ENCODE measurements around the gene SERTAD3.
A peak's percentile ranks its signal among the peaks of the same experiment; 100 is the strongest.
"Not testable (repeated sequence)": the region's sequence is repeated elsewhere in the genome, so short reads cannot be mapped to it uniquely, and the experiment has no call there.

Gene SERTAD3, protein sequence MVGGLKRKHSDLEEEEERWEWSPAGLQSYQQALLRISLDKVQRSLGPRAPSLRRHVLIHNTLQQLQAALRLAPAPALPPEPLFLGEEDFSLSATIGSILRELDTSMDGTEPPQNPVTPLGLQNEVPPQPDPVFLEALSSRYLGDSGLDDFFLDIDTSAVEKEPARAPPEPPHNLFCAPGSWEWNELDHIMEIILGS

DNA sequence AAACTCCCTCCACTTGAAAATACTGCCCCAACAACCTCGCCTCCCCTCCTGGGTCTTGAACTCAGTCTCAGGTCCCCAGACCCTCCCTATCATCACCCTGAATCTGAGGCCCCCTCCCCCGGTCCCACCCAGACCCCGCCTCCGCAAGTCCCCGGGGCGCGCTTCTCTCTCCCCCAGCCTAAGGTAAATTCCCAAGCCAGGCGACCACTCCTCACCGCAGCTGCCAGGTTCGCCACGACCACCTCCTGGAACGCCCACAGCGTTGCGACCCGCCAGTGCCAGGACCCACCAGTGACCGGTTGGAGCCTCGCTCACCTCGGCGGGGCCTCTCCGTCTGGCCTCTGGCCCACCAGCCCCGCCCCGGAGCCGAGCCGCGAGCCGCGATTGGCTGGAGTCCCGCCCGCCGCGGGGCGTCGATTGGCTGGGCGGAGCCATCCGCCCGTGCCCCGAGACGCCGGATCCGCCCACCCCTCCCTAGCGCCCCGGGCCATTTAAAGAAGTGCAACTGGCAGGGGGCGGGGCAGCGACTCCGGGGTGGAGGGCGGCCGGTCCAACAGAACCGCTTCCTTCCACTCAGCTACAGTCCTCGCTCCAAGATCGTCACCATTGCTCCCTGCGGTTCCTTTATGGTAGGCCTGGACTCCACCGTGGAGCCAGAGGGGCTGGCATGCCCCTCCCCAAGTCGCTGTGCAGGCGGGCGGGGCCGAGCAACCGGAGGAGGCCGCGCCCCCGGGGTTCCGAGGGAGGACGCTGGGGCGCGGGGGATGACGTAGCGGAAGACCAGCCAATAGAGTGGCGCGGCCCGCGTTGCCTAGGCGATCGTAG lies at the start of gene SERTAD3:
SERTAD3 (minus strand) TSS at position 336 of the 825 bp plus-strand sequence. CDS start 2,255 bp downstream, outside the sequence.
- DNase-seq = peak; percentile 93 to 100 (median 98)

DNA sequence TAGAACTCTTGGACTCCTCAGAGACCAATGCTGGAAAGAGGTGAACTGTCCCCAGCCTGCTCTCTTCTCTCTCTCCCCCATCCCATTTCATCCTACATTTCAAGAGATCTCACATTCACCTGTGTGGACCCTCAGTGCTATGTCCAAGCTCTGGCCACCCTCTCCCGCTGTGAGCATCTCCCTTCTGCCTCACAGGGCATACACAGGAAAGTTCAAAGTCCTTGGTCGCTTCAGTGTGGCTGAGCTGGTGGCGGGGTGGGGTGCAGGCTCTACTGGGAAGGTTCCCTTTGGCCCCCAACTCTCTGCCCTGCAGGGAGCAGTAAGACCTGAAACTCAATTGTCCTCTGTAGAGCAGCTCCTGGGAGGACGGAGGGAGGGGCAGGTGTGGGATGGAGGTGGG lies 49.6 kb upstream of the SERTAD3 start:
- DNase-seq = no peak

DNA sequence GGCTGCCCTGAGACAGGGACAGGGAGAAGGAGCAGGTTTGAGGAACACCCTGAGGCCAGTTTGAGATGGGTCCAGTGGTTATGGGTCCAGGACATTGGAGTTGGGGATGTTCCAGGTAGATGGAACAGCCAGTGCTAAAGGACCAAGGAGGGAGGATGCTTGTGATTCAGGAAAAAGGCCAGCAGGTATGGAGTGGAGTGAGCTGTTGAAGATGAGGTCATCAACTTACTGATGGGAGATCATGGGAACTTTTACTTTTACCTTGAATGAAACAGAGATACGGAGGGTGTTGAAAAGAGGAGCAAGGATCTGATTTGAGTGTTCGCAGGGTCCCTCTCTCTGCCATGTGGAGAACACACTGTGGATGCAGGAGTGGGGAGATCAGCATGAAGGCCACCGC lies 48.1 kb upstream of the SERTAD3 start:
- DNase-seq = no peak

DNA sequence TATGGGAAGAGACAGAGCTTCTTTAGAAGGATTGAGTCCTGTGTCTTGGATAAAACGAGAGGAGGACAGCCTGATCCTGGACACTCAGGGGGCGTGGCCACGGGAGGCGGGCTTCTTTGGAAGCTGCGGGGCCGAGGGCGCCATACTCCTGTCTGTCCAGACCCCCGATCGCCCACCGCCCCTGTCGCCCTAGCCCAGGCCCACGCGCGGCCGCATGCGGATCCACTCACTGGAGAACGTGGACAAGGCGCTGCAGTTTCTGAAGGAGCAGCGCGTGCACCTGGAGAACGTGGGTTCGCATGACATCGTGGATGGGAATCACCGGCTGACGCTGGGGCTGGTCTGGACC lies 45.7 kb upstream of the SERTAD3 start:
- DNase-seq = no peak

DNA sequence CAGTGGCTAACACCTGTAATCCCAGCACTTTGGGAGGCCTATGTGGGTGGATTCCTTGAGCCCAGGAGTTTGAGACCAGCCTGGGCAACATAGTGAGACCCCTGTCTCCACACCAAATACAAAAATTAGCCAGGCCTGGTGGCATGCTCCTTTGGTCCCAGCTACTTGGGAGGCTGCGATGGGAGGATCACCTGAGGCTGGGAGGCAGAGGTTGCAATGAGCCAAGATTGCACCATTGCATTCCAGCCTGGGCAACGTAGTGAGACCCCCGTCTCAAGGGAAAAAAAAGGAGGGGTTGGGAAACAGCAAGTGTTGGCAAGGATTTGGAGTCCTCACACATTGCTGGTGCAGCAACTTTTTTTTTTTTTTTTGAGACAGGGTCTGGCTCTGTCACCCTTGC lies 41.9 kb upstream of the SERTAD3 start:
- DNase-seq = no peak

DNA sequence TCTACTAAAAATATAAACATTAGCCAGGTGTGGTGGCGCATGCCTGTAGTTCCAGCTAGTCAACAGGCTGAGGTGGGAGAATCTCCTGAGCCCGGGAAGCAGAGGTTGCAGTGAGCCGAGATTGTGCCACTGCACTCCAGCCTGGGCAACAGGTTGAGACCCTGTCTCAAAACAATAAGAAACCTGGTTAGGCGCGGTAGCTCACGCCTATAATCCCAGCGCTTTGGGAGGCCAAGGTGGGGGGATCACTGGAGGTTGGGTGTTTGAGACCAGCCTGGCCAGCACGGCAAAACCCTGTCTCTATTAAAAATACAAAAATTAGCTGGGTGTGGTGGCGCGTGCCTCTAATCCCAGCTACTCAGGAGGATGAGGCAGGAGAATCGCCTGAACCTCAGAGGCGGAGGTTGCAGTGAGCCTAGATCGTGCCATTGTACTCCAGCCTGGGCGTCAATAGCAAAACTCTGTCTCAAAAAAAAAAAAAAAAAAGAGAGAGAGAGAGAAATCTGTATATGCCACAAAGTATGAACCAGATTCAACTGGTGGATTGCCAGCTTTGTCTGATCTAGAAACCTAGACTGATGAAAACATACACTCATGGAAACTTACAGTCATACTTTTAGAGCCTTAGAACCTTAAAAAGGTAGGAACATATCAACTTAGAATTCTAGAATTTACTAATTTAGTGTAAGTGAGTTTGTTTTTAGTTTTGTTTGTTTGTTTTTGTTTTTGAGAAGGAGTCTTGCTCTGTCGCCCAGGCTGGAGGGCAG lies 31.9 kb upstream of the SERTAD3 start:
- DNase-seq = not testable (repeated sequence)

DNA sequence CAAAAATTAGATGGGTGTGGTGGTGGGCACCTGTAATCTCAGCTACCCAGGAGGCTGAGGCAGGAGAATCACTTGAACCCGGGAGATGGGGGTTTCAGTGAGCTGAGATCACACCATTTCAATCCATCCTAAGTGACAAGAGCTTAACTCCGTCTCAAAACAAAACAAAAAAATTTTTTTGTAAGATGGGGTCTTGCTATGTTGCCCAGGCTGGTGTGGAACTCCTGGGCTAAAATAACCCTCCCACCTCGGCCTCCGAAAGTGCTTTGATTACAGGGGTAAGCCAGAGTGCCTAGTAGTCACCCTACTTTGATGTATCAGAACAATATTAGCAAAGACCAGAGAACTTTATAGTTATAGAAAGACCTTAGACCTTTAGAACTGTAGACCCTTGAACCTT lies 30.6 kb upstream of the SERTAD3 start:
- DNase-seq = no peak

DNA sequence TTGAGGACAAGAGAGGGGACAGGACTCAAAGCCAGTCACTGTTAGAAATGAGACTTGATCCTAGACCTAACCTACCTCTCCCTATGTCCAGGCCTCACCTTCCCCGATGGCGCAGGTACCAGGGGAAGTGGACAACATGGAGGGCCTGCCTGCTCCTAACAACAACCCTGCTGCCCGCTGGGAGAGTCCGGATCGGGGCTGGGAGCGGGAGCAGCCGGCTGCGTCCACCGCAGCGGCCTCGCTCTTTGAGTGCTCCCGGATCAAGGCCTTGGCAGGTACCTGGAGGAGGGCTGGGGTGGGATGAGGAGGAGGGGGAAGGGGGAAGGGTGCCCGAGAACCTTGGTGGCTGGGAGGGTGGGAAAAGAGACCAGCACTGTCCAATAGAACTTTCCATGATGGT lies 28.4 kb upstream of the SERTAD3 start:
- DNase-seq = no peak

DNA sequence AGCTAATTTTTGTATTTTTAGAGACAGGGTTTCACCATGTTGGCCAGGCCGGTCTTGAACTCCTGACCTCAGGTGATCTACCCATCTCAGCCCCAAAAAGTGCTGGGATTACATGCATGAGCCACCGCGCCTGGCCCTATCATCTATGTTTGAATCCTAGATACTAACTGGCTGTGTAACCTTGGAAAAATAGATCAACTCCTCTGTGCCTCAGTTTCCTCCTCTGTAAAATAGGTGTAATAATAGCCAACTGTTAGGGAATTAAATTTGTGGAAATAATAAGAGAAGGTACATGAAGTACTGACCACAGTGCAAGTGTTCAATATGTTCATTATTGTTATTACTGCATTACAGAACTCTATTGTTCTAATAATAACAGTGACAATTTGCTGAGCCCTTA lies 27.0 kb upstream of the SERTAD3 start:
- DNase-seq = no peak

DNA sequence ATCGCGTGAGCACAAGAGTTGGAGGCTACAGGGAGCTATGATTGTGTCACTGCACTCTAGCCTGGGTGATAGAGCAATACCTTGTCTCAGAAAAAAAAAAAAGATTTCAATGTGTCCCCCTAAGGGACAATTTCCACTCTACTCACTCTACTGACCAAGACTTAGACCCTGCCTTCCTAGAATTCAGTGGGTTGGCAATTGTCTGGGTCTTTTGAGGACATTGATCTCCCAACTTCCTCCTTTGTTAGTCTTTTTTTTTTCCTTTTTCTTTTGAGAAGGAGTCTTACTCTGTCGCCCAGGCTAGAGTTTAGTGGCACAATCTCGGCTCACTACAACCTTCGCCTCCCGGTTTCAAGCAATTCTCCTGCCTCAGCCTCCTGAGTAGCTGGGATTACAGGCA lies 24.9 kb upstream of the SERTAD3 start:
- DNase-seq = no peak

DNA sequence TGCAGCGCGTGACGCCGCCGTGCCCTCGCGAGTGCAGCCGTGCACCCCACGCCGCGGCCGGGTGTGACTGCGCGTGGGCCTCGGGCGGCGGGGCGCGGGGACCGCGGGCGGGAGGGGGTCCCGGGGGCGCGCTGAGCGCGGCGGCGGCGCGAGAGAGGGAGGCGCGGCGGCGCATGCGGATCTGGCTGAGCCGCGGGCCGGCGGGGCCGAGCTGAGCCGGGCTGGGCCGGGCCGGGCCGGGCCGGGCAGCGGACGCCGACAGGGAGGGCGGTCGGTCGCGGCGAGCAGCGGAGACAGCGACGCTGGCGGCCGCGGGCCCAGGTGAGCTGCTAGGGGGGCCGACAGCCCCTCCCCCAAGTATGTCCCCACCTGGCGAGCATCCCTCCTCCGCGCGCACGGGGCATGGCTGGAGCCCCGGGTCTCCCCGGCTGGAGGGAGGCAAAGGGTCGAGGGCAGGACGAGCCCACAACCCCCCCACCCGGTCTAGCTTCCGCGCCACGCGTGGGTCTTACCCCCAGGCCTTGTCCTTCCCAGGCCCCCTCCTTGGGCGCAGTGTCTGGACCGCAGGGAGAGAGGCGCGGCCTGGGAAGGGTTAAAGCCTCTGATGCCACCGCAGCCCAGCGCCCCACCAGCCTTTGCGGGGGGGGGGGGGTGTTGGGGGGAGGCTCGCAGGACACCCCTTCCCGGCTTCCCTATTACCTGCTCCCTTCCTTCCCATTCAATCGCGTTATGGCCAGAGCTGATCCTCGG lies 23.0 kb upstream of the SERTAD3 start, which contains the start of gene SPTBN4:
SPTBN4 (plus strand) TSS at position 17 of the 750 bp plus-strand sequence. CDS start 5,621 bp downstream, outside the sequence.
- DNase-seq = peak in 1 of 6 experiments; percentile 9

DNA sequence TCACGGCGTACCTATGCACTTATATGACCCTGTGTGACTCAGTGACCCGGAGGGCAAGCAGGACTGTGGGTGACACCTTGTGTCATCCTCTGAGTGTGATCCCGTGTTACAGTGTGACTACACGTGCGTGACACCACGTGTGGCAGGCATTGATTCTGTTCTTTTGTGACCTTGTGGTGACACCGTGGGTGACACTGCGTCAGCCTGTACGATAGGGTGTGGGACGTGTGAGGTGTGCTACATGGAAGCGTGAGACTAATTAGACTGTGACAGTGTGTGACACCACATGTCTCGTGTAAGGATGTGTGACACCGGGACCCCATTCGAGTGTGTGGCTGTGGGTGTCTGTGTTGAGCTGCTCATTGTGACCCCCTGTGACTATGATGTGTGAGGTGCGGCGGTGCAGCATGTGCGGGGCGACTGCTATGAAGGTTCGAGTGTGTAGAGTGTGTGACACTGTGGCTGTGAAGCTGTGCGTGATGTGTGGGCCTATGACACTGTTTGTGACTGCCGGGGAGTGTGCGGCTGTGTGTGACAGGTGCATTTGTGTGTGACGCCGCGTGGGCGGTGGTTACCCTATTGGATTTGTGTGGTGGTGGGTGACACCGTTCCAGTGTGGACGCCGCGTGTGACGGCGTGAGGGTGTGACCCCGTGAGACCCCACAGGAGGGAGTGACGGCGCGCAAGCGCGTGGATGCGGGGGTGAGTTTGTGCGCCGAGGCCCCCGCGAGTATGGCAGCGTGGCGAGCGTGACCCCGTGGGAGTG lies 22.3 kb upstream of the SERTAD3 start:
- DNase-seq = peak in 4 of 6 experiments; percentile 59 to 86 (median 73)

DNA sequence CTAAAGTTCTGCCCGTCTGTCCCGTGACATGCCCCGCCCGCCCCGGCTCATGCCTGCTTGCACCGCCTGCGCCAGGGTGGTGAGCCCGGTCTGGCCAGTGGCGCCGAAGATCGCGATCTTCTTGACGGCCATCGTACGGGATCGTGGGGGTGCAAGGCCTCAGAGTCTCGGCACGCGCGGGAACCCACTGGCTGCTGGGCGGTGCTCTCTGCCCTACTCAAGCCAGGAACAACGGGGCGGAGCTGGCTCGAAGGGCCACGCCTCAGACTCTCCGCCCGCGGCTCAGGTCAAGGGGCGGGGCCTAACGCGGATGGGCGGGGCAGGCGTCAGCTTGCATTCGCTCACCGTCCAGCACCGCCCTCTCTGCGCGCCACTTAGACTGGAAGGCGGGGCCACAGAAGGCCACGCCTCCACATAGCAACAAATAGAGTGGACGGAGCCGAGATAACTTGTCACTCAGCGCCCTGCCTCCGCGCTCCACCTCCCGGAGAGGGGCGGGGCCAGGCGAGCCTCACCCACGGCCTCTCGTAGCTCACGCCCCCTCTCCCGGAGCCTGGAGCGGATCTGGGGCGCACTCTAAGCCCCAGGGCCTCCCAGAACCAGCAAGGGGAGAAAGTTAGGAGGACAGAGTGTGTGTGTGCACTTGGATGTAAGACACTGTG lies 21.6 kb upstream of the SERTAD3 start, which contains the start of gene BLVRB:
BLVRB (minus strand) TSS at position 189 of the 662 bp plus-strand sequence; CDS start at position 132, 57 bp downstream.
- DNase-seq = peak; percentile 98 to 99 (median 98)

DNA sequence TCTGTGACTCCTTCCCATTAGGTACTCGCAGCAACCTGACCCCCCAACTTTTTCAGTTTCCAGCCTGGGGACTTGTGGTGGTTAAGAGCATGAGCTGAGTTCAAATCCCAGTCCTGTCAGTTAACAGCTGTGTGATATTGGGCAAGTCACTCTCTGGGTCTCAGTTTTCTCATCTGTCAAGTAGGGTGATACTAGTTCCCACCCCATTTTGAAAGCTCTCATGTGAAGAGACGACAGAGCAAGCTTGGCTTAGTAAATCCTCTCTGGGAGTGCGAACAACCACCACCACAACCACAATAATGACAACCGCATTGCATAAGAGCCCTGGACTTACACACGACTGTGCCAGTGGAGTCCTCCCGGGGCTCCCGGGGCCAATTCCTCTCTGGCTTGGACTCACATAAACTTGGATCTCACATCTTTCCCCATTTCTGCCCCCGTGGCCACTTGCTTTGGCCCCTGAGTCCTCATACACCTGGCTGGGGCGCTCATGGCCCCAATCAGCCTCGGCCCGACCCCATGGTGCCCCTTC lies 21.0 kb upstream of the SERTAD3 start:
- peak in 2 of 6 experiments; percentile 50 to 64 for DNase-seq

DNA sequence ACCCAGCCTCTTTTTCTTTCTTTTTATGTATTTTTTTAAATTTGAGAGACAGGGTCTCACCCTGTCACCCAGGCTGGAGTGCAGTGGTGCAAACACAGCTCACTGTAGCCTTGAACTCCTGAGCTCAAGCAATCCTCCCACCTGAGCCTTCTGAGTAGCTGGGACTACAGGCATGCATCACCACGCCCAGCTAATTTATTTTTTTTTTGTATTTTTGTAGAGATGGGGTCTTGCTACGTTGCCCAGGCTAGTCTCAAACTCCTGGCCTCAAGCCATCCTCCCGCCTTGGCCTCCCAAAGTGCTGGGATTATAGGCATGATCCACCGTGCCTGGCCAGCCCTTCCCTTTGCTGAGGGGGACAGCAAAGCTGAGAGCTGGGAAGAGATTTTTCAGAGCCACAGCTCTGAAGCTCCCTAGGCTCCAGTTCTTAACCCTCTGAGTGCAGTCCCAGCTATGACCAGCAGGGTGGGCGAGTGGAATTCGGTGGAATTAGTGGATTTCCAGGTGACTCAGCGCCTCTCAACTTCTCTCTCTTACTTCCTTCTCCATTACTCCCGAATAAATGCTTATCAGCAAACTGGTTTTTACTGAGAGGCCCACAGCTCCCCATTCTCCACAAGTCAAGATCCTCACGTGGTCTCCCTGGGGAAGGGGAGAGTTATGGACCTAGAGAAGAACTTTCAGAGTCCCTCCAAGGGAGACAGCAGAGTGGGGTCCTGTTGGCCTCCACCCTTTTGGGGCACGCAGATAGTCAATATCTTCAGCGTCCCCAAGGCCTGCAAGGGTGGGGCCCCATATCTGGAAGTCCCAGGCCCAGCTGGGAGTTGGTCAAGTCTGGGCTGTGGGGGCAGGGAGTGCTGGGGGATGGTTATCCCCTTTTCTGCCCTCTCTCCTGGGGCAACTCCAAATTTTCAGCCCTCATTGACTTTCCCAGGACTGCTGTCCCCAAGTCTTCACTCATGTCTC lies 20.2 kb upstream of the SERTAD3 start:
- peak; percentile 23 to 69 (median 62) for DNase-seq

DNA sequence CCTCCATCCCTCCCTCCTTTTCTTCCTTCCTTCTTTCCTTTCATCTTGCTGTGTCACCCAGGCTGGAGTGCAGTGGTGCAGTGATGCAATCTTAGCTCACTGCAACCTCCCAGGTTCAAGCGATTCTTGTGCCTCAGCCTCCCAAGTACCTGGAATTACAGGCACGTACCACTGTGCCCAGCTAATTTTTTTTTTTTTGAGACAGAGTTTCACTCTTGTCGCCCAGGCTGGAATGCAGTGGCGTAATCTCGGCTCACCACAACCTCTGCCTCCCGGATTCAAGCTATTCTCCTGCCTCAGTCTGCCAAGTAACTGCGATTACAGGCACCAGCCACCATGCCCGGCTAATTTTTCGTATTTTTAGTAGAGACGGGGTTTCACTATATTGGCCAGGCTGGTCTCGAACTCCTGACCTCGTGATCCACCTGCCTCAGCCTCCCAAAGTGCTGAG lies 19.5 kb upstream of the SERTAD3 start:
- DNase-seq = not testable (repeated sequence)

DNA sequence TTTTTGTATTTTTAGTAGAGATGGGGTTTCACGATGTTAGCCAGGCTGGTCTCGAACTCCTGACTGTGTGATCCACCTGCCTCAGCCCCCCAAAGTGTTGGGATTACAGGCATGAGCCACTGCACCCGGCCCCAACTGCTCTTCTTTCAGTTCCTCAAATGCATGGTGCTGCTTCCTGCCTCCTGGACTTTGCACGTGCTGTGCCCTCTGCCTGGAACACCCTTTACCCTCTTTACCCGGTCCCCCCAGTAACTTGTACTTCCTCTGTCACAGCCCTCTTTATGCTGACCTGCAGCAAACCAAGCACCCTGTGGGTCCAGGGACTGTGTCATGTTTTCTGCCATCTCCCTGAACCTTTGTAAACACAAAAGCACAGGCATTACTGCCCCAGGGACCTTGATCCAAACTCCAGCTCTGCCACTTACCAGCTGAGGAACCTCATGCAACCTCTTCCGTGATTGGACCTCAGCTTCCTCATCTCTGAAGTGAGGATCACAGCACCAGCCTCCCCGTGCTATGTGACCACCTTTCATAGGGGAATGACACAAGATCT lies 17.6 kb upstream of the SERTAD3 start:
- no peak for DNase-seq

DNA sequence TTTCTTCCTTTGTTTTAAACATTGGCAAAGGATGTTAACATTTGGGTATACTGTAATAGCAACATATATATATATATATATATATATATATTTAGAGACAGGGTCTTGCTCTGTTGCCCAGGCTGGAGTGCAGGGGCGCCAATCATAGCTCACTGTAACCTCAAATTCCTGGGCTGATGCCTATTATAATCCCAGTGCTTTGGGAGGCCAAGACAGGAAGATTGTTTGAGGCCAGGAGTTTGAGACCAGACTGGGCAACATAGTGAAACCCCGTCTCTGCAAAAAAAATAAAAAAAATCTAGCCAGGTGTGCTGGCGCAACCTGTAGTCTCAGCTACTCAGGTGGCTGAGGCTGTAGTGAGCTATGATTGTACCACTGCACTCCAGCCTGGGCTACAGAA lies 16.1 kb upstream of the SERTAD3 start:
- DNase-seq = no peak

DNA sequence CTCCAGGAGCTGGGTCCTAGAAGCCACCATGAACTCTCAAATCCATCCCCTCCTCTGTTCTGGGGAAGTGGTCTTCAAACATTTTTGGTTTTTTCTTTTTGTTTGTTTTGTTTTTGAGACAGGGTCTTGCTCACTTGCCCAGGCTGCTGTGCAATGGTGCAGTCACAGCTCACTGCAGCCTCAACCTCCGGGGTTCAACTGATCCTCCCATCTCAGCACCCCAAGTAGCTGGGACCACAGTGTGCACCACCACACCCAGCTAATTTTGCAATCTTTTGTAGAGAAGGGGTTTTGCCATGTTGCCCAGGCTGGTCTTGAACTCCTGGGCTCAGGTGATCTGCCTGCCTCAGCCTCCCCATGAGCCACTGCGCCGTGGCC lies 14.5 kb upstream of the SERTAD3 start:
- DNase-seq = no peak

Measured in stimulated activated naive CD4-positive, alpha-beta T cell (primary cell).